ENCODE results near the gene FBXO41.

FBXO41 gene

GRCh38 chr2:73238149-73238548 lies 46.1 kb downstream of the FBXO41 start:
- no peak for TF ChIP-seq SIN3A (IDR thresholded peaks at IDR 0.05; ENCODE audit: borderline replicate concordance, insufficient read depth, low read length)
- no peak for TF ChIP-seq FOXP2 (optimal IDR thresholded peaks at IDR 0.05; ENCODE audit: borderline replicate concordance, extremely low read depth, extremely low read length, insufficient read depth)
- no peak for TF ChIP-seq POLR2AphosphoS5 (IDR thresholded peaks at IDR 0.05; ENCODE audit: low read depth, low read length)
- TF ChIP-seq TAF1 (IDR thresholded peaks at IDR 0.05; ENCODE audit: borderline replicate concordance, insufficient read depth, low read length) = no peak
- TF ChIP-seq REST (IDR thresholded peaks at IDR 0.05; ENCODE audit: insufficient read depth in 1 of 2, low read depth in 2 of 2, low read length in 2 of 2) = no peak

GRCh38 chr2:73237168-73237567 lies 47.1 kb downstream of the FBXO41 start:
- TF ChIP-seq POLR2AphosphoS5 (IDR thresholded peaks at IDR 0.05; ENCODE audit: low read depth, low read length) (no peak), REST (IDR thresholded peaks at IDR 0.05; ENCODE audit: insufficient read depth in 1 of 2, low read depth in 2 of 2, low read length in 2 of 2) (no peak), FOXP2 (optimal IDR thresholded peaks at IDR 0.05; ENCODE audit: borderline replicate concordance, extremely low read depth, extremely low read length, insufficient read depth) (no peak), TAF1 (IDR thresholded peaks at IDR 0.05; ENCODE audit: borderline replicate concordance, insufficient read depth, low read length) (no peak), SIN3A (IDR thresholded peaks at IDR 0.05; ENCODE audit: borderline replicate concordance, insufficient read depth, low read length) (no peak)

GRCh38 chr2:73235315-73236028 lies 48.8 kb downstream of the FBXO41 start:
- TF ChIP-seq FOXP2 (optimal IDR thresholded peaks at IDR 0.05; ENCODE audit: borderline replicate concordance, extremely low read depth, extremely low read length, insufficient read depth) = no peak
- TF ChIP-seq TAF1 (IDR thresholded peaks at IDR 0.05; ENCODE audit: borderline replicate concordance, insufficient read depth, low read length) = no peak

- TF ChIP-seq POLR2AphosphoS5 (IDR thresholded peaks at IDR 0.05; ENCODE audit: low read depth, low read length) = peak; percentile 99
- TF ChIP-seq FOXP2 (optimal IDR thresholded peaks at IDR 0.05; ENCODE audit: borderline replicate concordance, extremely low read depth, extremely low read length, insufficient read depth) = no peak
- TF ChIP-seq TAF1 (IDR thresholded peaks at IDR 0.05; ENCODE audit: borderline replicate concordance, insufficient read depth, low read length) = peak; percentile 99
- peak; percentile 31 to 64; a peak in 2 of 4 replicates for TF ChIP-seq REST (IDR thresholded peaks at IDR 0.05; ENCODE audit: insufficient read depth in 1 of 2, low read depth in 2 of 2, low read length in 2 of 2)
- peak; percentile 86 for TF ChIP-seq SIN3A (IDR thresholded peaks at IDR 0.05; ENCODE audit: borderline replicate concordance, insufficient read depth, low read length)
Observed at GRCh38 chr2:73233932-73234832, 50.1 kb downstream of the FBXO41 start, which contains the start of gene CCT7. CCT7 (plus strand) TSS chr2:73234308; CDS start chr2:73234379, 71 bp downstream.

- TF ChIP-seq TAF1 (IDR thresholded peaks at IDR 0.05; ENCODE audit: borderline replicate concordance, insufficient read depth, low read length) (no peak), POLR2AphosphoS5 (IDR thresholded peaks at IDR 0.05; ENCODE audit: low read depth, low read length) (peak; percentile 68), REST (IDR thresholded peaks at IDR 0.05; ENCODE audit: insufficient read depth in 1 of 2, low read depth in 2 of 2, low read length in 2 of 2) (no peak), SIN3A (IDR thresholded peaks at IDR 0.05; ENCODE audit: borderline replicate concordance, insufficient read depth, low read length) (peak; percentile 63; the same call in 1 of the 2 replicates), FOXP2 (optimal IDR thresholded peaks at IDR 0.05; ENCODE audit: borderline replicate concordance, extremely low read depth, extremely low read length, insufficient read depth) (peak; percentile 59)
Observed at GRCh38 chr2:73233154-73233931, 50.9 kb downstream of the FBXO41 start, which contains the start of gene PRADC1. PRADC1 (minus strand) TSS chr2:73233239; CDS start chr2:73233160, 79 bp downstream.
